ENCODE data around the gene CDO1. TPM values are rescaled to one million over a fixed set of nuclear protein-coding genes. Genes with fewer than 3 reads are reported as not detected.

Gene CDO1
- total and polyA plus RNA-seq, 9 of the 15 experiments (the other 6 are each of a cell fraction or from before 2014, with no cell fraction given) = 0.16 to 0.22 TPM; not detected in 7

DNA sequence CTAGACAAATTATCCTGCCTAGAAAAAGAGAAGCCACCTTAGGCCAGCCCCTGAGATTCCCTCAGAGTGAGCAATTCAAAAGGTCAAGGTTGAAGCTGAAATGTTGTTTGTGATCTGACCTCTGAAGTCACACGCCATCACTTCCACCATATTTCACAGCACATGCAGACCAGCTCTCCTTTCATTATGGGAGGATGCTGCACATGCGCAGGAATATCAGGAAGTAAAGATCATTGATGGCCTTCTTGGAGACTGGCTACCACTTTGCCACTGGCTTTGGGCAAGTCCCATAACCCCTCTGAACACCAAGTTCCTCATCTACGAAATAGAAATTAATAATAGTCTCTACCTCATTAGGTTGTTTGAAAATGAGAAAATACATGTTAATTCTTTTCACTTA lies 39.5 kb downstream of the CDO1 start:
- ChIA-PET CTCF (ENCODE audit: low intra/inter-chr PET ratio) (no interaction called here), POLR2A (no interaction called here)
- 2% methylated on average over 3 of the region's 3 CpGs for WGBS (ENCODE audit: insufficient coverage, low coverage, missing lambda C conversion rate)
- FAIRE-seq = peak; percentile 40
- H4K20me1 ChIP-seq (replicated peaks; ENCODE audit: control insufficient read depth, insufficient read depth, low read length) = no peaks in the 10 kb centered on the region
- no TSS peak for BruUV-seq (replicated peaks)
- H3K4me1 ChIP-seq (replicated peaks in 1 of 2; ENCODE audit: control insufficient read depth in 2 of 2, insufficient read depth in 2 of 2, low read length in 2 of 2) = no peaks in the 10 kb centered on the region
- H3K4me2 ChIP-seq (ENCODE audit: insufficient read depth, low read length) = no peak overlapping the region
- H3K36me3 ChIP-seq (ENCODE audit: control insufficient read depth, insufficient read depth, low read length) = no peaks in the 10 kb centered on the region
- no peak overlapping the region for H2AFZ ChIP-seq (ENCODE audit: low read depth, low read length)
- ATAC-seq = no peak
- no peak overlapping the region for H3K4me3 ChIP-seq
- H3K27me3 ChIP-seq (ENCODE audit: control insufficient read depth in 2 of 2, insufficient read depth in 2 of 2, low read length in 2 of 2) = 0 out of 5 replicates have a peak, but pooled peaks cover 0 to 3% of the 10 kb centered on the region in 2 experiments
- H3K9ac ChIP-seq (ENCODE audit: insufficient read depth in 1 of 2, low read depth in 2 of 2, low read length in 2 of 2) = no peak overlapping the region
- H3K27ac ChIP-seq (ENCODE audit: extremely low read depth, low read depth, low read length) = no peak overlapping the region
- no peak for TF ChIP-seq CBX2 (IDR thresholded peaks at IDR 0.05; ENCODE audit: insufficient read depth, low read length, poor library complexity, severe bottlenecking)
- TF ChIP-seq NRF1 (conservative IDR thresholded peaks at IDR 0.05 in 1 of 2, IDR thresholded peaks at IDR 0.05 in 1 of 2) = peak; percentile 82 to 84
- intact Hi-C loops (cut with micrococcal nuclease) = no loop called here
- no peaks in the 10 kb centered on the region for H3K9me1 ChIP-seq (ENCODE audit: control insufficient read depth, insufficient read depth, low read length)
- in situ Hi-C loops (cut with MboI) = no loop called here
- DNase-seq (ENCODE audit: extremely low read depth in 1 of 4, low spot score in 3 of 4) = peak in 1 of 4 experiments; percentile 5
- no peaks in the 10 kb centered on the region for H3K9me3 ChIP-seq (replicated peaks; ENCODE audit: control insufficient read depth, insufficient read depth, low read depth, low read length)
- no peaks in the 10 kb centered on the region for H3K79me2 ChIP-seq (ENCODE audit: control insufficient read depth, insufficient read depth, low read length)

DNA sequence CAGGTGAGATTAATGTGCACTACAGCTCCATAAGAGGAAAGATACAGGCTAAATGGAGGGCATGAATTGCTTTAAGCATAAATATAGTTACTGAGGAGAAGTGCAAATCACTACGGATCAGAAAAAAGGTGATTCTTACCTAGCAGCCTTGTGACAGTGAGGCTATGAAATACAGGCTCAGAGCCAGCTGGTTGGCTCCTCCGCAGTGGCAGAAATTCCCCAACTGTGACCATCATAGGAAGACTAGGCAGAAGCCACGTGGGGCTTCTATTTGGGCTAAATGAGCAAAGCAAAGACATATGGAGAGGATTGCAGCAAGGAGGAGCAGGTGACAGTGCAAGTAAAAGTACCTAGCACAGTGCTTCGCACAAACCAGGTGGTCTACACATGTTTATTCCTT lies 40.5 kb downstream of the CDO1 start:
- ATAC-seq (no peak), DNase-seq (ENCODE audit: extremely low read depth in 1 of 4, low spot score in 3 of 4) (no peak), FAIRE-seq (no peak)
- H4K20me1 ChIP-seq (replicated peaks; ENCODE audit: control insufficient read depth, insufficient read depth, low read length) = no peaks in the 10 kb centered on the region
- H3K4me3 ChIP-seq = no peak overlapping the region
- ChIA-PET POLR2A (no interaction called here), CTCF (ENCODE audit: low intra/inter-chr PET ratio) (no interaction called here)
- H3K36me3 ChIP-seq (ENCODE audit: control insufficient read depth, insufficient read depth, low read length) = no peaks in the 10 kb centered on the region
- no peak overlapping the region for H2AFZ ChIP-seq (ENCODE audit: low read depth, low read length)
- H3K9me3 ChIP-seq (replicated peaks; ENCODE audit: control insufficient read depth, insufficient read depth, low read depth, low read length) = no peaks in the 10 kb centered on the region
- in situ Hi-C loops (cut with MboI) = no loop called here
- intact Hi-C loops (cut with micrococcal nuclease) = no loop called here
- TF ChIP-seq RBM14 (IDR thresholded peaks at IDR 0.05; ENCODE audit: borderline replicate concordance, insufficient read depth, low read depth, low read length) = no peak
- no peak for TF ChIP-seq RBM22 (IDR thresholded peaks at IDR 0.05; ENCODE audit: low read depth, low read length, poor library complexity, severe bottlenecking)
- TF ChIP-seq, protein P1, sequence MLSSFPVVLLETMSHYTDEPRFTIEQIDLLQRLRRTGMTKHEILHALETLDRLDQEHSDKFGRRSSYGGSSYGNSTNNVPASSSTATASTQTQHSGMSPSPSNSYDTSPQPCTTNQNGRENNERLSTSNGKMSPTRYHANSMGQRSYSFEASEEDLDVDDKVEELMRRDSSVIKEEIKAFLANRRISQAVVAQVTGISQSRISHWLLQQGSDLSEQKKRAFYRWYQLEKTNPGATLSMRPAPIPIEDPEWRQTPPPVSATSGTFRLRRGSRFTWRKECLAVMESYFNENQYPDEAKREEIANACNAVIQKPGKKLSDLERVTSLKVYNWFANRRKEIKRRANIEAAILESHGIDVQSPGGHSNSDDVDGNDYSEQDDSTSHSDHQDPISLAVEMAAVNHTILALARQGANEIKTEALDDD (IDR thresholded peaks at IDR 0.05) = no peak
- no peak for TF ChIP-seq FIP1L1 (IDR thresholded peaks at IDR 0.05; ENCODE audit: low read depth, low read length, poor library complexity, severe bottlenecking)
- no peak for TF ChIP-seq HOXB6 (CRISPR knock-in tag; IDR thresholded peaks at IDR 0.05; ENCODE audit: borderline replicate concordance)
- no peak for TF ChIP-seq SIN3A (IDR thresholded peaks at IDR 0.05; ENCODE audit: borderline replicate concordance in 2 of 2, control insufficient read depth in 1 of 2, low read depth in 2 of 2, low read length in 2 of 2)
- TF ChIP-seq SMAD3 (CRISPR knock-in tag; conservative IDR thresholded peaks at IDR 0.05) = no peak
- 0 out of 5 replicates have a peak, but pooled peaks cover 0 to 3% of the 10 kb centered on the region in 2 experiments for H3K27me3 ChIP-seq (ENCODE audit: control insufficient read depth in 2 of 2, insufficient read depth in 2 of 2, low read length in 2 of 2)
- H3K27ac ChIP-seq (ENCODE audit: extremely low read depth, low read depth, low read length) = no peak overlapping the region
- WGBS (ENCODE audit: insufficient coverage, low coverage, missing lambda C conversion rate) = 2% methylated on average over 4 of the region's 4 CpGs
- H3K79me2 ChIP-seq (ENCODE audit: control insufficient read depth, insufficient read depth, low read length) = no peaks in the 10 kb centered on the region
- H3K4me1 ChIP-seq (replicated peaks in 1 of 2; ENCODE audit: control insufficient read depth in 2 of 2, insufficient read depth in 2 of 2, low read length in 2 of 2) = no peaks in the 10 kb centered on the region
- no peak overlapping the region for H3K4me2 ChIP-seq (ENCODE audit: insufficient read depth, low read length)
- H3K9me1 ChIP-seq (ENCODE audit: control insufficient read depth, insufficient read depth, low read length) = no peaks in the 10 kb centered on the region
- no peak overlapping the region for H3K9ac ChIP-seq (ENCODE audit: insufficient read depth in 1 of 2, low read depth in 2 of 2, low read length in 2 of 2)
- BruUV-seq (replicated peaks) = no TSS peak
